ENCODE data around the gene RAI1. TPM values are rescaled to one million over a fixed set of nuclear protein-coding genes. Genes with fewer than 3 reads are reported as not detected.

The RAI1 gene
- total and polyA plus RNA-seq, 2 of the 8 experiments (the other 6 are each of a cell fraction or from before 2014, with no cell fraction given) = 0.39 to 1.2 TPM

- Histone ChIP-seq H2BK120ac (replicated peaks; ENCODE audit: low read depth, low read length) (no peak overlapping the region), H4K20me1 (replicated peaks in 1 of 2; ENCODE audit: control insufficient read depth in 1 of 2, insufficient read depth in 2 of 2, low read length in 2 of 2) (peaks cover 4 to 9% of the 10 kb centered on the region in 2 experiments), H3K18ac (ENCODE audit: extremely low read depth, low read length) (no peak overlapping the region), H2BK20ac (ENCODE audit: low read length) (no peak overlapping the region), H3K23me2 (ENCODE audit: low read depth, low read length) (no peaks in the 10 kb centered on the region), H3K27me3 (replicated peaks in 1 of 4; ENCODE audit: control insufficient read depth in 3 of 4, extremely low read depth in 1 of 4, insufficient read depth in 3 of 4, low read length in 3 of 4) (peaks cover 17 to 21% (median 21%) of the 10 kb centered on the region in 4 experiments), H4K5ac (ENCODE audit: insufficient read length, low read depth, low read length) (no peak overlapping the region), H3K4me1 (replicated peaks in 1 of 4; ENCODE audit: control insufficient read depth in 3 of 4, insufficient read depth in 4 of 4, low read length in 3 of 4) (peaks cover 0 to 1% (median under 1%) of the 10 kb centered on the region in 4 experiments; a peak in 4 of 7 replicates), H3K36me3 (ENCODE audit: control insufficient read depth in 2 of 4, insufficient read depth in 4 of 4, low read length in 3 of 4) (no peaks in the 10 kb centered on the region), H3K27ac (ENCODE audit: low read depth, low read length) (no peak overlapping the region), H2AK5ac (ENCODE audit: low read depth, low read length) (no peak overlapping the region), H3K14ac (ENCODE audit: insufficient read length) (no peak overlapping the region), H3K56ac (replicated peaks; ENCODE audit: insufficient read length, low read depth, low read length) (no peak overlapping the region), H2BK15ac (ENCODE audit: low read length) (no peak overlapping the region), H3K79me1 (ENCODE audit: low read depth, low read length) (no peaks in the 10 kb centered on the region), H3K4me2 (ENCODE audit: insufficient read depth in 1 of 2, low read depth in 2 of 2, low read length in 2 of 2) (no peak overlapping the region), H3K9ac (replicated peaks in 1 of 4; ENCODE audit: extremely low read depth in 1 of 4, low read depth in 3 of 4, low read length in 3 of 4) (no peak overlapping the region), H2BK12ac (ENCODE audit: low read depth, low read length) (no peak overlapping the region), H2BK5ac (ENCODE audit: low read depth, low read length) (no peak overlapping the region), H4K91ac (replicated peaks; ENCODE audit: insufficient read length, low read length) (no peak overlapping the region), H3K4me3 (ENCODE audit: extremely low read depth in 1 of 4, insufficient read depth in 2 of 4, low read depth in 3 of 4, low read length in 4 of 4) (no peak overlapping the region), H3K23ac (ENCODE audit: insufficient read length) (no peak overlapping the region), H3K4ac (replicated peaks; ENCODE audit: insufficient read length, low read depth, low read length) (no peak overlapping the region), H2AFZ (ENCODE audit: low read length) (no peak overlapping the region), H3K79me2 (ENCODE audit: control insufficient read depth in 1 of 2, insufficient read depth in 2 of 2, low read length in 2 of 2) (no peaks in the 10 kb centered on the region), H4K8ac (ENCODE audit: extremely low read depth, insufficient read depth, low read length) (no peak overlapping the region), H3K9me3 (ENCODE audit: insufficient read depth in 2 of 2, low read depth in 1 of 2, low read length in 1 of 2) (no peaks in the 10 kb centered on the region)
- POLR2A ChIA-PET (ENCODE audit: partially characterized antibody) = interaction anchor here (0.9 kb wide), 1 partner anchor 63 kb away, joined by 3 read pairs; no protein-coding TSS in a partner anchor
- TF ChIP-seq CTCF (IDR thresholded peaks at IDR 0.05; ENCODE audit: control extremely low read depth in 1 of 3, insufficient read depth in 1 of 3, low read depth in 1 of 3, low read length in 3 of 3) (no peak), RFX5 (IDR thresholded peaks at IDR 0.05; ENCODE audit: borderline replicate concordance, low read depth, low read length) (no peak), BACH1 (IDR thresholded peaks at IDR 0.05; ENCODE audit: low read length) (no peak), NANOG (IDR thresholded peaks at IDR 0.05; ENCODE audit: insufficient read depth, low read depth, low read length, poor library complexity, severe bottlenecking) (no peak), KDM5A (IDR thresholded peaks at IDR 0.05; ENCODE audit: low read length) (no peak), SUZ12 (IDR thresholded peaks at IDR 0.05; ENCODE audit: low read length) (no peak)
- CTCF ChIA-PET (ENCODE audit: partially characterized antibody) = interaction anchor here (0.9 to 6.0 kb wide), 7 partner anchors 9 to 301 kb away, joined by 3 to 47 read pairs (median 4); no protein-coding TSS in a partner anchor
- no peak for FAIRE-seq
- 87% methylated on average over 4 of the region's 4 CpGs; no CpG with 5 or more reads in 1 of the 2 experiments for WGBS, 2 experiments (ENCODE audit: extremely low coverage in 1 of 2, insufficient coverage in 1 of 2, insufficient read length in 1 of 2, insufficient replicate concordance in 2 of 2, low coverage in 1 of 2, low lambda C conversion rate in 2 of 2, missing lambda C conversion rate in 1 of 2)
- DNase-seq (ENCODE audit: low read depth in 1 of 2, low spot score in 2 of 2) = no peak
Observed at GRCh38 chr17:17732444-17732843, 51.2 kb downstream of the RAI1 start.

All from H1 (cell line).